AG09309 (cell line): ENCODE data around the gene FHOD1.

Experiments used
- DNase-seq: peaks from one replicate; pipeline ENCODE4 v3.0.0-alpha.2; 2010; ENCODE audit warnings: low read depth
- H3K4me3 ChIP-seq: 2 replicates; pipeline ENCODE4 v1.5.1; 2011; ENCODE audit warnings: mild to moderate bottlenecking, low read depth, low read length, moderate library complexity; ENCODE audit not compliant: control insufficient read depth
- TF ChIP-seq, protein P1 (sequence below): IDR thresholded peaks from 2 replicates; pipeline ENCODE4 v1.5.1; 2011; ENCODE audit warnings: mild to moderate bottlenecking, low read depth, low read length, inconsistent platforms; ENCODE audit not compliant: insufficient read depth, control insufficient read depth; ENCODE audit errors: missing control alignments

FHOD1 gene

GRCh38 chr16:67247192-67248072 lies at the start of gene FHOD1:
TSS of gene FHOD1 (minus strand) at chr16:67247481. CDS start at chr16:67247410, 71 bp downstream.
- peak within 1 kb of the TSS; percentile 76 for H3K4me3 ChIP-seq
- peak; percentile 70 for DNase-seq
- TF ChIP-seq, protein P1, sequence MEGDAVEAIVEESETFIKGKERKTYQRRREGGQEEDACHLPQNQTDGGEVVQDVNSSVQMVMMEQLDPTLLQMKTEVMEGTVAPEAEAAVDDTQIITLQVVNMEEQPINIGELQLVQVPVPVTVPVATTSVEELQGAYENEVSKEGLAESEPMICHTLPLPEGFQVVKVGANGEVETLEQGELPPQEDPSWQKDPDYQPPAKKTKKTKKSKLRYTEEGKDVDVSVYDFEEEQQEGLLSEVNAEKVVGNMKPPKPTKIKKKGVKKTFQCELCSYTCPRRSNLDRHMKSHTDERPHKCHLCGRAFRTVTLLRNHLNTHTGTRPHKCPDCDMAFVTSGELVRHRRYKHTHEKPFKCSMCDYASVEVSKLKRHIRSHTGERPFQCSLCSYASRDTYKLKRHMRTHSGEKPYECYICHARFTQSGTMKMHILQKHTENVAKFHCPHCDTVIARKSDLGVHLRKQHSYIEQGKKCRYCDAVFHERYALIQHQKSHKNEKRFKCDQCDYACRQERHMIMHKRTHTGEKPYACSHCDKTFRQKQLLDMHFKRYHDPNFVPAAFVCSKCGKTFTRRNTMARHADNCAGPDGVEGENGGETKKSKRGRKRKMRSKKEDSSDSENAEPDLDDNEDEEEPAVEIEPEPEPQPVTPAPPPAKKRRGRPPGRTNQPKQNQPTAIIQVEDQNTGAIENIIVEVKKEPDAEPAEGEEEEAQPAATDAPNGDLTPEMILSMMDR = no peak

DNA sequence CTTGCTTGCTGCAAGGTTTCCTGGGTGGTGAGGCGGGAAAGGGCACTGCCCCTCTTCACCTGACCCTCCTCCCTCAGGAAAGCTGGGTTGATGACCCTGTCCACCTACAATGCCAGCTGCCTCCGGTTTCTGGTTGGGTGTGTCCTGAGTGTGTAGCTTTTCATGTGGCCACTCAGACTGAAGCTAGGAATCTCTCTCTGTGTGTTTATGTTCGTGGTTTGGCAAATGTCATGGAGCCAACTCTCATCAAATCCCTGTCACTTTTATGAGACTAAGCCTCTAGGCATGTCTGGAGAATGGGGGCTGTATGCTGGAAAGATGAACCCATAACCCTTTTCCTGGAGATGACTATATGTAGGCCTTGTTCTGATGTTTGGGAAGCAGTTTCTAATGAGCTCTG lies 49.1 kb upstream of the FHOD1 start:
- TF ChIP-seq, protein P1 = no peak
- no peak overlapping the region for H3K4me3 ChIP-seq
- DNase-seq = peak; percentile 55

DNA sequence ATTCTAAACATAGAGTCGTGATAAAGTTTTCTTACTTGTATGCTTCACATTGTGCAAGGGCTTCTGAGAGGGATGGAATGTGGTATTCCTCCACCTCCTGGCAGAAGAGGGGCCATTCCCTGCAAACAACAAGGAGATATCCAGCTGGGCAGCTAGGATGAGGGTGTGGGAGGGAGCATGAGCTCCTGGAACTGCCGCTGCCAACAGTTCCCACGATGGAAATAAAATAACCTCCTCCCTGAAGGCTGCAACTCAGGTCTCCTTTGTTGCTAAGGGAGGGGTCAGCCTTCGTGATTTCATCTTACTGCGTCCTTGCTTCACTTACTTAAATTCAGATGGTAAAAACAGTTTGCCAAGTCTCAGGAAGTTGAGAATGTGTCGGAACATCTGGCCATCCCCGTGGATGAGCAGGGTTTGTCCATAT lies 47.7 kb upstream of the FHOD1 start:
- TF ChIP-seq, protein P1 = peak; percentile 44
- DNase-seq = peak; percentile 51
- H3K4me3 ChIP-seq = no peak overlapping the region

DNA sequence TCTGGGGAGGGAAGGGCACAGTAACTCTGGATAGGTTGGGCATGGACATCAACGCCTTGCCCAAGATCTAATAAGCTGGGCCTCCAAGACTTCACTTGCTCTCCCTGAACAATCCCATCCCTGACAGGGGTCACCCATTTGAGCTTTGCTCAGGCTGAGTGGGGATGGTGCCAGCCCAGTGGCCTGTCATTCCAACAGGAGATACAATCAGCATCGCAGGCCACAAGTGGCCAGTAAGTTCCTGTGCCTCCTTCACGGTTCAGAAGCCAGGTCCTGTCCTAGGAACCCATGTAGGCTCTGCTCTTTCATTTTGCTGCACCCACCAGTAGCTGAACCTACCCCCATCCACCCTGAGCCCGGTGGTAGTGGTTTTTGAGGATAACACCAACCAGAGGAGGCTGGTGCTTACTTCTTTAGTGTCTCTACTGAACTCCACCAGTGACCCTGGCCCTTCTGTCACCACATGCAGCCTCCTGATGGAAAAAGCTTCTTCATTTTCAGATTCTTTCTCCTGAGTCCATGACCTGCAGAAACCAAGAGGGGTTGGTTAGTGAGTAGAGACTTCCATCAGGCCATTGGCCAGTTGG lies 47.0 kb upstream of the FHOD1 start:
- TF ChIP-seq, protein P1 = no peak
- H3K4me3 ChIP-seq = no peak overlapping the region
- no peak for DNase-seq

DNA sequence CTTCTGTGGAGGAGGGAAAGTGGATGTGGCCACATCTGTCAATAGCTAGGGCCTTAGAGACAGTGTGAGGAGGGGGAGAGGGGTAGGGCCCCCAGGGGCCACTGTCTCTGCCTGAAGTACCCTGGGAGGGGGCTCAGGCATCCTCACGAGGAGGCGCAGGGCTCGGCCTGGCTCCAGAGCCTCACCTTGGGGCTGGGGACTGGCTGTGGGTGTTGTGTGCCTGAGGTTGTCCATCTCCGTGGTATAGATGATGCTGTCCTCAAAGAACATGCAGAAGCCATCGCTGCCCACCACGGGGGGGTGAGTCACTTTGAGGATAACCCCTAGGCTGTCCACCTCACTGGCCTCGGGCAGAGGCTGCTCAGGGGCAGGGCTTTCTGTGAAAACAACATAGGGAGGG lies 44.2 kb upstream of the FHOD1 start:
- DNase-seq = no peak
- TF ChIP-seq, protein P1 = no peak
- no peak overlapping the region for H3K4me3 ChIP-seq

DNA sequence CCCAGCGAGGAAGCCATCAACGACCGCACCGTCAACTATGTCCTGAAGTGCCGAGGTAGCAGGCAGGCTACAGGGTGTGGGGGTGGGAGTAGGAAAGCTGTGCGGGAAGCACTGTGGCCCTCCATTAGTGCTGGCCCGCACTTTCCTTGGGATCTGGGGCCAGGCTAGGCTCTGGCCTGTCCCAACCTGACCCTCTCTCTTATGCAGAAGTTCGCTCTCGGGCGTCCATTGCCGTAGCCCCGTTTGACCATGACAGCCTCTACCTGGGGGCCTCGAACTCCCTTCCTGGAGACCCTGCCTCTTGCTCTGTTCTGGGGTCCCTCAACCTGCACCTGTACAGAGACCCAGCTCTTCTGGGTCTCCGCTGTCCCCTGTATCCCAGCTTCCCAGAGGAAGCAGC lies 40.7 kb upstream of the FHOD1 start:
- TF ChIP-seq, protein P1 = no peak
- no peak for DNase-seq

More for the DNA sequence above, 40.7 kb upstream of the FHOD1 start:
- H3K4me3 ChIP-seq = no peak overlapping the region
